Measurements from ENCODE around the gene C1orf167.

GRCh38 chr1:11712285-11712684 lies 49.7 kb upstream of the C1orf167 start:
- TF ChIP-seq CTCF (IDR thresholded peaks at IDR 0.05) (no peak), POLR2A (IDR thresholded peaks at IDR 0.05) (no peak), POLR2AphosphoS5 (IDR thresholded peaks at IDR 0.05; ENCODE audit: insufficient read depth in 1 of 2, low read depth in 1 of 2) (no peak)
